CD14-positive monocyte (primary cell): ENCODE data around the gene CHAD. TPM values are rescaled to one million over a fixed set of nuclear protein-coding genes. Genes with fewer than 3 reads are reported as not detected.

ENCODE experiments used
- DNase-seq, 3 donors: peaks; one replicate each; pipeline ENCODE4 v3.0.0-alpha.2; 2011 to 2022
- H2AFZ ChIP-seq: 2 replicates; pipeline ENCODE4 v1.6.0; 2012; ENCODE audit warnings: mild to moderate bottlenecking, low read depth, low read length, inconsistent platforms; ENCODE audit not compliant: insufficient read depth, poor library complexity, severe bottlenecking
- H3K27ac ChIP-seq, 2 donors: 1 replicate in 1 of 2; 2 replicates in 1 of 2; pipeline ENCODE4 v1.5.1; 2012 to 2013; ENCODE audit warnings: low read length in 2 of 2, control low read depth in 1 of 2, inconsistent platforms in 1 of 2, low read depth in 1 of 2, mild to moderate bottlenecking in 1 of 2
- H3K27me3 ChIP-seq, 2 donors: one replicate each; pipeline versions ENCODE4 v1.6.0 to v1.6.1; 2011 to 2013; ENCODE audit warnings: low read length in 2 of 2; ENCODE audit not compliant: control insufficient read depth in 2 of 2, insufficient read depth in 2 of 2
- H3K36me3 ChIP-seq, 2 donors: replicated peaks in 1 of 2; 1 replicate in 1 of 2; 2 replicates in 1 of 2; pipeline versions ENCODE4 v1.5.1 to v1.6.1; 2012 to 2013; ENCODE audit warnings: low read length in 2 of 2, control low read depth in 1 of 2, inconsistent platforms in 1 of 2, mild to moderate bottlenecking in 1 of 2; ENCODE audit not compliant: insufficient read depth in 2 of 2, control insufficient read depth in 1 of 2
- H3K4me1 ChIP-seq, 2 donors: 1 replicate in 1 of 2; 2 replicates in 1 of 2; pipeline versions ENCODE4 v1.5.1 to v1.6.1; 2012 to 2013; ENCODE audit warnings: low read length in 2 of 2, control low read depth in 1 of 2, inconsistent platforms in 1 of 2, mild to moderate bottlenecking in 1 of 2, moderate library complexity in 1 of 2; ENCODE audit not compliant: insufficient read depth in 2 of 2, control insufficient read depth in 1 of 2
- H3K4me2 ChIP-seq: replicated peaks from 2 replicates; pipeline ENCODE3; 2012; ENCODE audit warnings: low read length, moderate library complexity, mild to moderate bottlenecking; ENCODE audit not compliant: poor library complexity, severe bottlenecking; ENCODE audit errors: extremely low read depth
- H3K4me3 ChIP-seq, 3 experiments: fragments of 200-600 bp in 1 of 3; sonication (generic) in 1 of 3; replicated peaks in 1 of 3; 1 replicate in 2 of 3; 2 replicates in 1 of 3; pipeline ENCODE4 v1.5.1; 2011 to 2013; ENCODE audit warnings: low read length in 3 of 3, mild to moderate bottlenecking in 3 of 3, control low read depth in 2 of 3, low read depth in 2 of 3, inconsistent platforms in 1 of 3, moderate library complexity in 1 of 3
- H3K79me2 ChIP-seq: 2 replicates; pipeline ENCODE4 v1.6.0; 2012; ENCODE audit warnings: mild to moderate bottlenecking, control low read depth, inconsistent platforms, low read length, moderate library complexity; ENCODE audit not compliant: insufficient read depth
- H3K9ac ChIP-seq: 2 replicates; pipeline ENCODE4 v1.6.0; 2017; ENCODE audit warnings: low read length, mild to moderate bottlenecking; ENCODE audit not compliant: insufficient read depth, poor library complexity, severe bottlenecking
- H3K9me3 ChIP-seq, 2 donors: replicated peaks in 1 of 2; 1 replicate in 1 of 2; 2 replicates in 1 of 2; pipeline versions ENCODE4 v1.5.1 to v1.6.1; 2012 to 2013; ENCODE audit warnings: low read length in 2 of 2, control low read depth in 1 of 2; ENCODE audit not compliant: control insufficient read depth in 1 of 2, insufficient read depth in 1 of 2
- H4K20me1 ChIP-seq: 2 replicates; pipeline ENCODE4 v1.6.0; 2012; ENCODE audit warnings: mild to moderate bottlenecking, low read length, control low read depth, moderate library complexity; ENCODE audit not compliant: insufficient read depth
- H3K27ac Mint-ChIP-seq, 7 donors: one replicate each; pipeline ENCODE4 v1.8.0; 2020; ENCODE audit warnings: mild to moderate bottlenecking in 7 of 7, mixed read lengths in 7 of 7, moderate library complexity in 6 of 7, inconsistent platforms in 2 of 7
- H3K27me3 Mint-ChIP-seq, 3 donors: one replicate each; pipeline ENCODE4 v1.8.0; 2021 to 2022; ENCODE audit warnings: low read depth in 3 of 3, mild to moderate bottlenecking in 3 of 3, mixed read lengths in 3 of 3, moderate library complexity in 3 of 3, inconsistent platforms in 1 of 3
- H3K36me3 Mint-ChIP-seq, 2 donors: one replicate each; pipeline ENCODE4 v1.8.0; 2020; ENCODE audit warnings: mixed read lengths in 2 of 2, inconsistent platforms in 1 of 2, mild to moderate bottlenecking in 1 of 2
- H3K4me1 Mint-ChIP-seq: one replicate; pipeline ENCODE4 v1.8.0; 2020; ENCODE audit warnings: mild to moderate bottlenecking, mixed read lengths
- H3K4me3 Mint-ChIP-seq, 2 donors: one replicate each; pipeline ENCODE4 v1.8.0; 2020; ENCODE audit warnings: mild to moderate bottlenecking in 2 of 2, mixed read lengths in 2 of 2, moderate library complexity in 1 of 2
- H3K9me3 Mint-ChIP-seq, 7 donors: one replicate each; pipeline ENCODE4 v1.8.0; 2020 to 2022; ENCODE audit warnings: mixed read lengths in 7 of 7, mild to moderate bottlenecking in 6 of 7, moderate library complexity in 6 of 7, inconsistent platforms in 2 of 7
- CTCF ChIP-seq: fragments of 200-600 bp; IDR thresholded peaks from one replicate; pipeline ENCODE4 v1.8.0; 2022; ENCODE audit warnings: antibody characterized with exemption, mild to moderate bottlenecking
- WGBS: methylation state at CpG from one replicate; pipeline ENCODE4 v1.1.5; 2013; ENCODE audit warnings: missing lambda C conversion rate; ENCODE audit not compliant: insufficient coverage; 5-methylcytosine and 5-hydroxymethylcytosine counted together
- intact Hi-C, 2 donors: fragments of 100-400 bp; cut with micrococcal nuclease; formaldehyde crosslinking; loops; one replicate each; pipeline versions ENCODE4 v1.15.0 to v1.15.1; 2023
- polyA plus RNA-seq, 3 donors: library from polyadenylated mRNA; depleted of rRNA in 1 of 3; unstranded in 2 of 3; stranded (reverse) in 1 of 3; fragments of 300-500 nt in 2 of 3; fragments of >200 nt in 1 of 3; fragmentation: Illumina TruSeq in 2 of 3; gene quantifications; 1 replicate in 2 of 3; 2 replicates in 1 of 3; pipeline ENCODE4 v1.2.3, GENCODE V29; 2012 to 2021

CHAD gene
- polyA plus RNA-seq, 3 donors: not detected

- Histone ChIP-seq H3K4me1 (peaks cover 52 to 56% of the 10 kb centered on the region in 2 donors), H4K20me1 (no peaks in the 10 kb centered on the region), H3K27me3 (no peaks in the 10 kb centered on the region), H3K4me3 (no peak overlapping the region), H3K27ac (no peak overlapping the region), H2AFZ (no peak overlapping the region), H3K9me3 (no peaks in the 10 kb centered on the region), H3K36me3 (no peaks in the 10 kb centered on the region), H3K9ac (no peak overlapping the region), H3K79me2 (peaks cover 6% of the 10 kb centered on the region), H3K4me2 (no peak overlapping the region)
- peaks cover 0 to 5% (median 3%) of the 10 kb centered on the region in 7 donors for H3K9me3 Mint-ChIP-seq
- H3K4me3 Mint-ChIP-seq: no peak overlapping the region
- H3K27me3 Mint-ChIP-seq: peaks cover 0 to 5% (median 0%) of the 10 kb centered on the region in 3 donors
- no CpG with 5 or more reads among the region's 2 CpGs for WGBS
- no peak overlapping the region for H3K27ac Mint-ChIP-seq
- no peak for TF ChIP-seq CTCF
- no peaks in the 10 kb centered on the region for H3K36me3 Mint-ChIP-seq
- intact Hi-C loops: no loop called here
- H3K4me1 Mint-ChIP-seq: peaks cover 55% of the 10 kb centered on the region
- no peak for DNase-seq
Observed at GRCh38 chr17:50422738-50423137, 45.9 kb downstream of the CHAD start.

GRCh38 chr17:50421308-50422051 lies 47.2 kb downstream of the CHAD start:
- Mint-ChIP-seq H3K27ac (peak overlapping the region; percentile 68 to 94 (median 85)), H3K4me1 (peaks cover 42% of the 10 kb centered on the region), H3K4me3 (peak overlapping the region; percentile 69 to 93), H3K9me3 (peaks cover 0 to 5% (median 3%) of the 10 kb centered on the region in 7 donors), H3K27me3 (peaks cover 0 to 5% (median 3%) of the 10 kb centered on the region in 3 donors), H3K36me3 (no peaks in the 10 kb centered on the region)
- TF ChIP-seq CTCF: no peak
- Histone ChIP-seq H3K9me3 (no peaks in the 10 kb centered on the region), H3K36me3 (no peaks in the 10 kb centered on the region), H3K9ac (peak overlapping the region; percentile 59), H3K4me1 (peaks cover 40 to 44% of the 10 kb centered on the region in 2 donors), H3K79me2 (no peaks in the 10 kb centered on the region), H3K4me2 (peak overlapping the region; percentile 72), H4K20me1 (no peaks in the 10 kb centered on the region), H3K4me3 (peak overlapping the region; percentile 12 to 68 (median 28)), H3K27me3 (no peaks in the 10 kb centered on the region), H3K27ac (peak overlapping the region; percentile 39 to 79), H2AFZ (peak overlapping the region; percentile 77)
- intact Hi-C loops: no loop called here
- 67% methylated on average over 1 of the region's 3 CpGs for WGBS
- peak in 2 of 3 donors; percentile 23 to 35 for DNase-seq
